Fibroblast of lung (primary cell): ENCODE measurements around the gene MICB. TPM values are rescaled to one million over a fixed set of nuclear protein-coding genes. Genes with fewer than 3 reads are reported as not detected.

ENCODE experiments used
- DNase-seq, 2 donors: peaks; one replicate each; pipeline versions ENCODE4 v3.0.0 to v3.0.0-alpha.2; 2010; ENCODE audit warnings: low read depth in 2 of 2
- H2AFZ ChIP-seq: 2 replicates; pipeline ENCODE4 v1.5.1; 2012; ENCODE audit warnings: low read length, control low read depth, inconsistent platforms
- H3K27ac ChIP-seq: 2 replicates; pipeline ENCODE4 v1.5.1; 2011; ENCODE audit warnings: low read length, control low read depth; ENCODE audit not compliant: insufficient read depth
- H3K27me3 ChIP-seq: 2 replicates; pipeline ENCODE4 v1.5.1; 2011; ENCODE audit warnings: mild to moderate bottlenecking, low read length; ENCODE audit not compliant: control insufficient read depth, insufficient read depth
- H3K36me3 ChIP-seq: 2 replicates; pipeline ENCODE4 v1.5.1; 2011; ENCODE audit warnings: low read length; ENCODE audit not compliant: control insufficient read depth, insufficient read depth
- H3K4me1 ChIP-seq: 2 replicates; pipeline ENCODE4 v1.5.1; 2011; ENCODE audit warnings: low read length; ENCODE audit not compliant: control insufficient read depth, insufficient read depth; ENCODE audit errors: extremely low read depth
- H3K4me2 ChIP-seq: 2 replicates; pipeline ENCODE4 v1.5.1; 2011; ENCODE audit warnings: low read length, control low read depth; ENCODE audit not compliant: insufficient read depth; ENCODE audit errors: extremely low read depth
- H3K4me3 ChIP-seq, 4 experiments: fragments of 200-600 bp in 1 of 4; sonication (generic) in 1 of 4; replicated peaks in 1 of 4; 2 replicates each; pipeline ENCODE4 v1.5.1; 2011 to 2016; ENCODE audit warnings: low read length in 4 of 4, low read depth in 3 of 4, mild to moderate bottlenecking in 3 of 4, control low read depth in 2 of 4, inconsistent platforms in 1 of 4, mixed read lengths in 1 of 4; ENCODE audit not compliant: insufficient read depth in 1 of 4; ENCODE audit errors: control extremely low read depth in 1 of 4
- H3K79me2 ChIP-seq: 2 replicates; pipeline ENCODE4 v1.5.1; 2012; ENCODE audit warnings: mild to moderate bottlenecking, low read length, inconsistent platforms; ENCODE audit not compliant: control insufficient read depth, insufficient read depth
- H3K9ac ChIP-seq: 2 replicates; pipeline ENCODE4 v1.5.1; 2011; ENCODE audit warnings: mild to moderate bottlenecking, low read length, control low read depth; ENCODE audit not compliant: insufficient read depth
- H3K9me3 ChIP-seq: 2 replicates; pipeline ENCODE4 v1.5.1; 2012; ENCODE audit warnings: low read depth, low read length; ENCODE audit not compliant: control insufficient read depth, insufficient read depth
- H4K20me1 ChIP-seq: 2 replicates; pipeline ENCODE4 v1.5.1; 2011; ENCODE audit warnings: low read length; ENCODE audit not compliant: control insufficient read depth, insufficient read depth; ENCODE audit errors: extremely low read depth
- CTCF ChIP-seq, 2 donors: IDR thresholded peaks in 1 of 2; conservative IDR thresholded peaks in 1 of 2; 1 replicate in 1 of 2; 2 replicates in 1 of 2; pipeline ENCODE4 v1.5.1; 2011 to 2012; ENCODE audit warnings: low read length in 2 of 2, control low read depth in 1 of 2, inconsistent platforms in 1 of 2, low read depth in 1 of 2, mild to moderate bottlenecking in 1 of 2
- EZH2 ChIP-seq: IDR thresholded peaks from 2 replicates; pipeline ENCODE4 v1.5.1; 2012; ENCODE audit warnings: low read length, control low read depth, mild to moderate bottlenecking; ENCODE audit errors: missing control alignments
- polyA plus RNA-seq, 2 donors: library from polyadenylated mRNA; depleted of rRNA in 1 of 2; stranded (reverse) in 1 of 2; unstranded in 1 of 2; fragments of >200 nt; gene quantifications; 2 replicates each; pipeline ENCODE4 v1.2.1, GENCODE V29; 2011 to 2012; ENCODE audit warnings: missing spikeins in 1 of 2
- total RNA-seq: library from RNA; depleted of rRNA; stranded (reverse); fragments of >200 nt; gene quantifications from 2 replicates; pipeline ENCODE4 v1.2.1, GENCODE V29; 2014

MICB gene
- total and polyA plus RNA-seq, 2 donors (not counting 1 experiment from before 2014, with no cell fraction given), result 17.2 to 18.6 TPM

GRCh38 chr6:31470801-31471200 is 27.1 kb upstream of the MICB start:
- DNase-seq, result no peak
- Histone ChIP-seq H3K79me2 (no peaks in the 10 kb centered on the region), H4K20me1 (no peaks in the 10 kb centered on the region), H3K36me3 (no peaks in the 10 kb centered on the region), H3K4me3 (no peak overlapping the region), H3K27me3 (peaks cover 10% of the 10 kb centered on the region), H3K27ac (no peak overlapping the region), H3K4me1 (no peaks in the 10 kb centered on the region), H2AFZ (no peak overlapping the region), H3K4me2 (no peak overlapping the region), H3K9ac (no peak overlapping the region), H3K9me3 (no peaks in the 10 kb centered on the region)
- TF ChIP-seq CTCF (conservative IDR thresholded peaks at IDR 0.05 in 1 of 2, IDR thresholded peaks at IDR 0.05 in 1 of 2; ENCODE audit: low read depth in 1 of 2, low read length in 2 of 2), result no peak
- no peak for TF ChIP-seq EZH2

- Histone ChIP-seq H3K27ac (no peak overlapping the region), H3K79me2 (no peaks in the 10 kb centered on the region), H3K4me2 (no peak overlapping the region), H3K4me3 (no peak overlapping the region), H3K27me3 (peaks cover 10% of the 10 kb centered on the region), H3K9me3 (no peaks in the 10 kb centered on the region), H4K20me1 (no peaks in the 10 kb centered on the region), H3K36me3 (no peaks in the 10 kb centered on the region), H3K4me1 (no peaks in the 10 kb centered on the region), H3K9ac (no peak overlapping the region), H2AFZ (no peak overlapping the region)
- no peak for TF ChIP-seq EZH2
- TF ChIP-seq CTCF (conservative IDR thresholded peaks at IDR 0.05 in 1 of 2, IDR thresholded peaks at IDR 0.05 in 1 of 2; ENCODE audit: low read depth in 1 of 2, low read length in 2 of 2), result no peak
- DNase-seq, result no peak
Measured at GRCh38 chr6:31471711-31472110, 26.2 kb upstream of the MICB start.

GRCh38 chr6:31472259-31472658 is 25.7 kb upstream of the MICB start:
- Histone ChIP-seq H3K27me3 (peaks cover 10% of the 10 kb centered on the region), H3K79me2 (no peaks in the 10 kb centered on the region), H3K4me3 (no peak overlapping the region), H4K20me1 (no peaks in the 10 kb centered on the region), H3K4me1 (no peaks in the 10 kb centered on the region), H3K9ac (no peak overlapping the region), H2AFZ (no peak overlapping the region), H3K36me3 (no peaks in the 10 kb centered on the region), H3K4me2 (no peak overlapping the region), H3K27ac (no peak overlapping the region), H3K9me3 (no peaks in the 10 kb centered on the region)
- TF ChIP-seq CTCF (conservative IDR thresholded peaks at IDR 0.05 in 1 of 2, IDR thresholded peaks at IDR 0.05 in 1 of 2; ENCODE audit: low read depth in 1 of 2, low read length in 2 of 2), result no peak
- no peak for TF ChIP-seq EZH2
- DNase-seq, result no peak
